Muscle of arm (tissue), 14 donors: Measurements from ENCODE around the gene BCAS3. TPM values are rescaled to one million over a fixed set of nuclear protein-coding genes. Genes with fewer than 3 reads are reported as not detected.
A peak's percentile ranks its signal among the peaks of the same experiment; 100 is the strongest.

Experiments used
- DNase-seq: peaks from one replicate; pipeline ENCODE4 v3.0.0-alpha.2; 2013
- long read RNA-seq, 11 donors: transcript quantifications; one replicate each; lab custom pipeline, GENCODE V29; 2026
- polyA plus RNA-seq, 12 donors: library from polyadenylated mRNA; unstranded; fragments of 120-200 nt; gene quantifications; one replicate each; pipeline ENCODE4 v1.2.1, GENCODE V29; 2013; ENCODE audit not compliant: insufficient read length in 12 of 12

The BCAS3 gene
- 10 to 100 TPM in 9 of 12 donors, 1 to 10 TPM in 2, not detected in 1; 8.1 to 23.8 (median 11.4) TPM for polyA plus RNA-seq
- long read RNA-seq, donor 1, full-length matches to known transcripts, result 5 of 5 reads
- long read RNA-seq, donor 1, partial matches to known transcripts, result 0 of 5 reads
- long read RNA-seq, donor 1, other reads (novel, unspliced or antisense), result 0 of 5 reads
- long read RNA-seq, donor 2, full-length matches to known transcripts, result 1 of 1 reads
- long read RNA-seq, donor 2, partial matches to known transcripts, result 0 of 1 reads
- long read RNA-seq, donor 2, other reads (novel, unspliced or antisense), result 0 of 1 reads
- long read RNA-seq, donor 3, full-length matches to known transcripts, result 1 of 1 reads
- long read RNA-seq, donor 3, partial matches to known transcripts, result 0 of 1 reads
- long read RNA-seq, donor 3, other reads (novel, unspliced or antisense), result 0 of 1 reads
- long read RNA-seq, donor 4, full-length matches to known transcripts, result 3 of 3 reads
- long read RNA-seq, donor 4, partial matches to known transcripts, result 0 of 3 reads
- long read RNA-seq, donor 4, other reads (novel, unspliced or antisense), result 0 of 3 reads
- long read RNA-seq, donor 5, full-length matches to known transcripts, result 1 of 1 reads
- long read RNA-seq, donor 5, partial matches to known transcripts, result 0 of 1 reads
- long read RNA-seq, donor 5, other reads (novel, unspliced or antisense), result 0 of 1 reads
- long read RNA-seq, donor 6, full-length matches to known transcripts, result 2 of 2 reads
- long read RNA-seq, donor 6, partial matches to known transcripts, result 0 of 2 reads
- long read RNA-seq, donor 6, other reads (novel, unspliced or antisense), result 0 of 2 reads
- long read RNA-seq, donor 7, full-length matches to known transcripts, result 3 of 3 reads
- long read RNA-seq, donor 7, partial matches to known transcripts, result 0 of 3 reads
- long read RNA-seq, donor 7, other reads (novel, unspliced or antisense), result 0 of 3 reads
- long read RNA-seq, donor 8, result 0 reads
- long read RNA-seq, donor 9, full-length matches to known transcripts, result 1 of 1 reads
- long read RNA-seq, donor 9, partial matches to known transcripts, result 0 of 1 reads
- long read RNA-seq, donor 9, other reads (novel, unspliced or antisense), result 0 of 1 reads
- long read RNA-seq, donor 10, result 0 reads
- long read RNA-seq, donor 11, full-length matches to known transcripts, result 4 of 4 reads
- long read RNA-seq, donor 11, partial matches to known transcripts, result 0 of 4 reads
- long read RNA-seq, donor 11, other reads (novel, unspliced or antisense), result 0 of 4 reads

DNA sequence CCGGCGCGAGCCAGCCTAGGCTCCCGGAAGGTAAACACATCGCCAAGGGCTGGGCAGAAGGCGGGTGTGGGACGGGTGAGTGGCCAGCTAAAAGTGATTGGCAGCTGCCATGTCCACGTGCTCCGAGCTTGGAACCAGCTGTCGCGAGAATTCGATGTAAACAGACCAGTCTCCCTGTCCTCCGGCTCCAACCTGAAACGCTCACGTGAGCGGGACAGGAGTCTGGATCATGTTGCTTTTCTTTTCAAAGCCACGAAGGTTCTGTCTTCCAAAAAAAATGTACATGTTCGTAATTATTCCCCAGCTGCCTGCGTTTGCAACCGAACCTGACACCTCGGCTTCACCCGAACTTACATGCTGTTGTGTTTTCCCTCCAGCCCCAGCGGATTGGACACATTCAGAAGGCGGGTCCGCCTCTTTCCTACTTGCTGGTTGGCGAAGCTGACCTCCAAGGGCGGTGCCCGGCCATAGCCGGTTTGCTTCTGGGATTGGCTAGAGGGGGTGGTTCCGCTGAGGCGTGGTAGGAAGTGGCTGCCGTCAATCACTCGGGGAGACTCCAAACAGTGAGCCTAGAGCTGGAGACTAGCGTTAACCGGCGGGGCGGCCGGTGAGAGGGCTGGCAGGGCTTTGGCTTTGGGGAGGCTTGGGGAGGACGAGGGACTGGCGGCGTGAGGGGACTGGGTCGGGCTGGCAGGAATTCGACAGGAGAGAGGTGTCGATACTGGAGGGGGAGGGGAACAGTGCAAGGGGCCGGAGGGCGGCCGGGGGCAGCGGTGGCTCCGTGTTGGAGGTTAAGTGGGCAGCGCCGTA, at the start of gene BCAS3:
TSS of gene BCAS3 (plus strand) at position 544 of the 810 bp plus-strand sequence.
- DNase-seq, result peak; percentile 97

- DNase-seq, result no peak
Measured at GRCh38 chr17:60628252-60628889, 49.3 kb upstream of the BCAS3 start.

- DNase-seq, result no peak
Measured at GRCh38 chr17:60629120-60629519, 48.5 kb upstream of the BCAS3 start.

- DNase-seq, result peak; percentile 43
Measured at GRCh38 chr17:60630352-60630751, 47.3 kb upstream of the BCAS3 start.

DNA sequence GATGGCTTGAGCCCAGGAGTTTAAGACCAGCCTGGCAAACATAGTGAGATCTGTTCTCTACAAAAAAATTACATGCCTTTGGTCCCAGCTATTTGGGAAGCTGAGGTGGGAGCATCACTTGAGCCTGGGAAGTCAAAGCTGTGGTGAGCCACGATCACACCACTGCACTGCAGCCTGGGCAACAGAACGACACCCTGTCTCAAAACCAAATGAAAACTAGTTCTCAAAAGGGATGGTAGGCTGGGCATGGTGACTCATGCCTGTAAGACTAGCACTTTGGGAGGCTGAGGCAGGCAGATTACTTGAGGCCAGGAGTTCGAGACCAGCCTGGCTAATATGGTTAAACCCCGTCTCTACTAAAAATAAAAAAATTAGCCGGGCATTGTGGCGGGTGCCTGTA, 46.5 kb upstream of the BCAS3 start:
- no peak for DNase-seq

- no peak for DNase-seq
Measured at GRCh38 chr17:60637683-60638082, 40.0 kb upstream of the BCAS3 start.

- DNase-seq, result no peak
Measured at GRCh38 chr17:60639019-60639330, 38.7 kb upstream of the BCAS3 start.

DNA sequence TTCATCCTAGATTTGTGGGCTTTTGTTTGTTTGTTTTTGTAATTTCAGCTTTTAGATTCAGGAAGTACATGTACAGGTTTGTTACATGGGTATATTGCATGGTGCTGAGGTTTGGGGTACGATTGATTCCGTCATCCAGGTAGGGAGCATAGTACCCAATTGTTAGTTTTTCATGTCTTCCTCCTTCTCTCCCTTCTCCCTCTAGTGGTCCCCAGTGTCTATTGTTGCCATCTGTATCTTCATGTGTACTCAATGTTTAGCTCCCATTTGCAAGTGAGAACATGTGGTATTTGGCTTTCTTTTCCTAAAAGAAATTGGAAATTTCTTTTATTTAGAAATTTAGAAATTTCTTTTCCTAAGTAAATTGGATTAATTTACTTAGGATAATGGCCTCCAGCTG, 37.1 kb upstream of the BCAS3 start:
- no peak for DNase-seq

DNA sequence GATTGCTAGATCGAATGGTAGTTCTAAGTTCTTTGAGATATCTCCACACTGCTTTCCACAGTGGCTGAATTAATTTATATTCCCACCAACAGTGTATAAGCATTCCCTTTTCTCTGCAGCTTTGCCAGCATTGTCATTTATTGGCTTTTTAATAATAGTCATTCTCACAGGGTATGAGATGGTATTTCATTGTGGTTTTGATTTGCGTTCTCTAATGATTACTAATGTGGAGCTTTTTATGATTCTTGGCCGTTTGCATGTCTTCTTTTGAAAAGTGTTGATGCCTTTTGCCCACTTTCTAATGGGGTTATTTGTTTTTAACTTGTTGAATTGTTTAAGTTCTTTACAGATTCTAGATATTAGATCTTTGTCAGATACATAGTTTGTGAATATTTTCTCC, 36.5 kb upstream of the BCAS3 start:
- DNase-seq, result no peak

DNA sequence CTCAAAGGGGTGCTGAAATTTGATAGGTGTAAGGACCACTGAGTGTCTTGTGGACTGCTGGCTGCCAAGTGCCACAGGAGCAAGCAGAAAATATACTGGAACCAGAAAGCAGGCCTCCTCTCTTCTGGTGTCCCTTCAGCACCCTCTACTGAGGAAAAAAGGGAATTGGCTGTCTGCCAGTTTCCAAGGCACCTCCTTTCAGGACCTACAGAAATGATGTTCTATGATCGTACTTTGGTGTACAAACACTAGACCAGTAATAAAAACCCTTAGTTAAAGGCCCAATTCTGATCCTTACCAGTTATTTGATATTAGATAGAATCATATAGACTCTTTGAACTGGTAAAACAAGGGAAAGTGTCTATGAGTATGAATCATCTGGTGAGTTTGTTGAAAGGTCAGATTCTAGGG, 35.8 kb upstream of the BCAS3 start:
- peak; percentile 66 for DNase-seq

- DNase-seq, result no peak
Measured at GRCh38 chr17:60645918-60646523, 31.6 kb upstream of the BCAS3 start.

GRCh38 chr17:60646701-60647100, 30.9 kb upstream of the BCAS3 start:
- no peak for DNase-seq

- DNase-seq, result no peak
Measured at GRCh38 chr17:60647705-60648104, 29.9 kb upstream of the BCAS3 start.

- no peak for DNase-seq
Measured at GRCh38 chr17:60652454-60653247, 25.0 kb upstream of the BCAS3 start.

DNA sequence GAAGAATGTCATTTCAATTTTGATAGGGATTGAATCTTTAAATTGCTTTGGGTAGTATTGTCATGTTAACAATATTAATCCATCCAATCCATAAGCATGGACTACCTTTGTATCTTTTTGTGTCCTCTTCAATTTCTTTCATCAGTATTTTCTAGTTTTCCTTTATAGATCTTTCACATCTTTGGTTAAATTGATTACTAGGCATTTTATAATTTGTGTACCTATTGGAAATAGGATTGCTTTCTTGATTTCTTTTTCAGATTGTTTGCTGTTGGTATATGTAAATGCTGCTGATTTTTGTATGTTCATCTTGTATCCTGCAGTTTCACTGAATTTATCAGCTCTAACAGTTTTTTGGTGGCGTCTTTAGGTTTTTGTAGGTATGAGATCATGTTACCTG, 24.1 kb upstream of the BCAS3 start:
- no peak for DNase-seq

DNA sequence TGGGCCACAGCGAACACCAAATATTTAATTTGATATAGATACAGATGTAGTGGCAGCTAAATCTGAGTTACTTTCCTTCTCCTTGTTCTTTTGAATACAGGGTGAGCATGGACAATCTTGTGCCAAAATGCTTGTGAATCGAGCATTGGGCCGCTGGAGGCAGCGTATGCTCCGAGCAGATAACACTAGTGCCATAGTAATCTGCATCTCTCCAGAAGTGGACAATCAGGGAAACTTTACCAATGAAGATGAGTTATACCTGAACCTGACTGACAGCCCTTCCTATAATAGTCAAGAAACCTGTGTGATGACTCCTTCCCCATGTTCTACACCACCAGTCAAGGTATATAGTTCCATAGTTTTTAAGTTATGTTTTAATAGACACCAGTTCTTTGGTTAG, 21.2 kb upstream of the BCAS3 start:
- DNase-seq, result no peak

- no peak for DNase-seq
Measured at GRCh38 chr17:60659156-60659555, 18.5 kb upstream of the BCAS3 start.

DNA sequence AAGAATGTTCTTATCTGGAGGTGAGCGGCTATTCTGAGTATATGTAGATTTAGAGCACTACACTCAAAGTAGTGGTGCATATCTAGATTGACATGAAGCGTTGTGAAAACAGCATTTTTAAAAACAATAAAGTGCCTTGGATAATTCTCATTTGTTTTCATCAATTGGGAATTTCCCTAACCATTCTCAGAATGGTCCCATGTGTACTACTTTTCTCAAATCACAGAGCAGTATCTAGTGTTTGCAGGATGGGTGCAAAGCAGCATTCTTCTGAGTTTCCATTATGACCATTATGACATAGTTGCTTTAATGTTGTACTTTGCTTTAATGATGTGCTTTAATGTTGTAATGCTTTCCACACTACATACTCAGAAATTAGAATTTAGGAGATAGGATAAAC, 16.2 kb upstream of the BCAS3 start:
- DNase-seq, result no peak

GRCh38 chr17:60664022-60664421, 13.6 kb upstream of the BCAS3 start:
- DNase-seq, result no peak

DNA sequence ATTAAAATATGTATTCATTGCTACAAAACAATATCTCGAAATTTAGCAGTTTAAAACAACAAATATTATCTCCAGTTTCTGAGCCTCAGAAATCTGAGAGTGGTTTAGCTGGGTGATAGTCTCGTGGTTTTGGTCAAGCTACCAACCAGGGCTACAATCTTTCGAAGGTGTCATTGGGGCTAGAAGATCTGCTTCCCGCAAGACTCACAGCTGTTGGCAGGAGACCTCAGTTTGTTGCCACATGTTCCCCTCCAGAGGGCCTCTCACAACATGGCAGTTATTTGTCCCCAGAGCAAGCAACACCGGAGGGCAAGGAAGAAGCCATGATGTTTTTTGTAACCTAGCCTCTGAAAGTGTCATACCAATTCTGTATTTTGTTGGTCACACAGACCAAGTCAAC, 12.0 kb upstream of the BCAS3 start:
- no peak for DNase-seq
